Activated gamma-delta T cell treated with anti-CD3 and anti-CD28 coated beads, Interleukin-2, amount 50 U/mL, for 16 hours (primary cell): ENCODE measurements around the gene GAB2.

Experiments used
- DNase-seq: peaks from one replicate; pipeline ENCODE4 v3.0.0-alpha.2; 2020; ENCODE audit warnings: low read depth

GAB2 gene

GRCh38 chr11:78341841-78342240 is 75.8 kb downstream of the GAB2 start:
- no peak for DNase-seq

DNA sequence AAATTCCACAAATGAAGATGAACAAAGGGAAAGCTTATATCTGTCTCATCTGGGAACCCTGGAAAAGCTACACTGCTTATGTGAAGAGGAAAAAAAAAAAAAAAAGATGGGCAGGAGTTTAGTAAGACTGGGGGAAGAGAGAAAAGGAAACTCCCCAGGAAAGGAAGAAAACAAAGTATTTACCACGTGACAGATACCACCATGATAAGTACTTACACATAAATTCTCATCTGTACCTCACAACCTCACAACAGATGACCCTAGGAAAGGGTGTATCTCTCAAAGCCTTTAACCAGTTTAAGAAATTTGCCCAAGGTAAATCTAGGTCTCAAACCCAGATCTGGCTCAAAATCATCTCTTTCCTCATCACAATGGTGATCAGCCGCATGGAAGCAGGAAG is 77.1 kb downstream of the GAB2 start:
- no peak for DNase-seq

DNA sequence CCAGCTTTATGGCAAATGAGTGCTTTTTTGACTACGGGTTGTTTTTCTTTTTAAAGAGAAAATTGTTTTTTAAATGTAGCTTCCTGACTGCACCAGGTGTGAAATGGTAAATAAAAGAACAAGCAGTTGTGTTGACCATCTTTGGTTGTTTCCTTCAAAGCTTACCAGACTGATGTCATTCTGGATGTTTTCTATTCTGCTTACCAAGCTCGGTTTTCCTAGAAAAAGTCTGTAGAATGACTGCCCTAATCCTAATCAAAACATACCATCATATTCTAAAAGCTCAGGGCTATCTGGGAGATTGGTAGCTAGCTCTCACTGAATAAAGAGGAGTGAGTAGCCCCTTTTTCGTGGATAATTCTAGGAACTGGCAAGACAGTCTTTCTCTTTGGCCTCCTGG is 77.7 kb downstream of the GAB2 start:
- DNase-seq, result no peak

- DNase-seq, result no peak
These were observed 78.1 kb downstream of the GAB2 start for GRCh38 chr11:78339483-78339882.

GRCh38 chr11:78338702-78339101 is 78.9 kb downstream of the GAB2 start:
- no peak for DNase-seq

GRCh38 chr11:78338138-78338537 is 79.5 kb downstream of the GAB2 start:
- no peak for DNase-seq

DNA sequence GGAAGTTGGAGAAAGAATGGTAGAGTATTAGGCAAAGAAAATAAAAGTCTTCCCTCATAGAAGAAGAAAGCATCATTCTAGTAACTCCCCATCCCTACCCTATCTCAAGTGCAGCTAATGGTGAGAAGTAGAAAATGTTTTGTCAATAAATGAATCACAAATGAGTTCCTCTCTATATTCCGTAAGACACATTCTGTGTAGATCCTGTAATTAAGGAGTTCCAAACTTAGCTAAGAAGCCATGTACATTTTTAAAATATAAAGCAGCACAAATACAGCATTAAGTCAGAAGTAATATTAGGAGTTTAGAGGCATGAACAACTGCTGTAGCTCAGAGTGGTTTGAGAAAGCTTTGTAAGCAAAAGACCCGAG is 80.1 kb downstream of the GAB2 start:
- no peak for DNase-seq

DNA sequence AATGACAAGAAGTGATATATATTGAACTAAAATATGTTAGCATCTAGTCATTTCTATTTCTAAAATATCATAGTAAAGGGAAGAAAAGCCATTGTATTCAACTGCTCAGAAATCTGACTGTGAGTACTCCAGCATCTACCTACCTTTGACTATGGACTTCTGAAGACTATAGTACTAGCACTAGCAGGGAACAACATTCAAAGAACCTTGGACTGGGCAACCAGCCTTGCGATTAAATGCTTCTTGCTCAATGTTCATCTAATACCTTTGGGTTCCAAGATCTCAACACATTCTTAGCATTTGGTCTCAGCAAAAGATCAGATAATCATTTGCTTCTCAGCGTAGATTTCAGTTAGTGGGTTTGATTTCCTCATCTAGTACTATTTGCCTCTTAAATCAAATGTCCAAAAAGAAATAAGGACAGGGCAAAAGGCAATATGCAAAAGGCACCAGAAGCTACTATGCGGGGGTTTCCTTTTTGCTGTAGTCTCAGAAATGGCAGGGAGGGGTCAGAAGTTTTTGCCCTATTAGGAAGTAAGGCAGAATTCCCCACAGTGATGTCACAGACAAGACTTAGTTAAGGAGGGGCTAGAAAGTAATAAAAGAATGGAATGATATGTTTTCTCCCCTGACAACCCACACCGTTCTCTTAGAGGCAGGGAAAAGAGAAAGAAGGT is 80.6 kb downstream of the GAB2 start:
- DNase-seq, result no peak

GRCh38 chr11:78334109-78334508 is 83.5 kb downstream of the GAB2 start:
- DNase-seq, result no peak

DNA sequence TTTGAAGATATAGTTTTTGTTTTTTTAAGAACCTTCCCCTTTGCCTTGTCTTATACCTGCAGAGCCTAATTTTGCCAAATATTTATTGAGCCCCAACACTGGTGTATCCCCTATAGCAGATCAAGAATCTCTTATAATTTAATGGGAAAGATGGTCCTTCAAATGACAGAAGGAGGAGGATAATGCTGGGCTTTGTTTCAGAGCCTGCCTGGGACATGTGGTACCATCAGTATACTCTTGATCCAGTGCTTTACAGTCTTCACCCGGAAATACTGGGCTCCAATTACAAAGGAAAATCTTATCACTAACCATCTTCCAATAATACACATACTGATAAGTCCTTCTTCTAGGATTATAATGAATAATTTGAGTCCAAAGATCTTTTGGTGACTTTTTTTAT is 84.7 kb downstream of the GAB2 start:
- DNase-seq, result no peak

- no peak for DNase-seq
These were observed 85.3 kb downstream of the GAB2 start for GRCh38 chr11:78332174-78332866.

- DNase-seq, result no peak
These were observed 85.9 kb downstream of the GAB2 start for GRCh38 chr11:78331711-78332110.

- DNase-seq, result no peak
These were observed 87.3 kb downstream of the GAB2 start for GRCh38 chr11:78330361-78330760.

DNA sequence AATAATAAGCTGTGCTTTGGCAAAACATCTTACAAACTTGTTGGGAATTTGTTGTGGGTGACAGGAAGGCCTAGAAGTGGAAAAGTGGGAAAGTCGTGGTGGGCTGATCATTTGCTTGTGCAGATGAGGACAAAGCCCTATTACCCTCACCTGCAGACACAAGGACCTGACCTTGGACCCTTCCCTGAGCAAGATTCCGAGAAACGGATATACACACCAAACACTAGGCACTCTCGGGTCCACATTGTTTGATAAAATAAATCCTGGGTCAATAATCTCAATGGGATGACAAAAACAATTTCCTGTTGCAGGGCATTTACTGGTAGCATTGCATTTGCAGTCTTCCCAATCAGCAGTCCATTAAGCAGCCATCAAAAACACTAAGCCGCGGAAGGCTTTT is 89.7 kb downstream of the GAB2 start:
- no peak for DNase-seq

- DNase-seq, result no peak
These were observed 92.3 kb downstream of the GAB2 start for GRCh38 chr11:78325274-78325781.

GRCh38 chr11:78323363-78323762 is 94.3 kb downstream of the GAB2 start:
- no peak for DNase-seq

DNA sequence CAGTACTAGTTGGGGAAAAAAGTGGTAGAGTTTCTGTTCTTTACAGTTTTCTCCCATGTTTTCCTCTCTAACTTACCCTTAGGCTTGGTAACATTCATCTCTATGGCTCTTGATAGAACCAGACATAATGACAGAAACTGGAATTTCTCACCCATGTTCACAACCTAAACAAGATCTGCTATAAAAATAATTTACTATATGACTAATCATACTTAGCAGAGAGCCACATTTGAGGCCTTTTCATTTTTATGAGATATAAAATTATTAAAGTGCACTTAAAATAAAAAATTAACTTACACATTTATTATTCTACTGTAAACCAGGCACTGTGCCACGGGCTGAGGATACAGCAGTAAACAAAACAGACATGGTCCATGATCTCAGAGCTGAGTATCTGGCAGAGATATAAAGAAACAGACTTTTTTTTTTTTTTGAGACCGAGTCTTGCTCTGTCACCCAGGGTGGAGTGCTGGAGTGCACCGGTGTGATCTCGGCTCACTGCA is 98.1 kb downstream of the GAB2 start:
- no peak for DNase-seq

- DNase-seq, result no peak
These were observed 99.1 kb downstream of the GAB2 start for GRCh38 chr11:78318321-78319114.

- DNase-seq, result no peak
These were observed 101.9 kb downstream of the GAB2 start for GRCh38 chr11:78315724-78316123.

GRCh38 chr11:78314762-78315161 is 102.9 kb downstream of the GAB2 start:
- no peak for DNase-seq

GRCh38 chr11:78313898-78314297 is 103.7 kb downstream of the GAB2 start:
- no peak for DNase-seq

DNA sequence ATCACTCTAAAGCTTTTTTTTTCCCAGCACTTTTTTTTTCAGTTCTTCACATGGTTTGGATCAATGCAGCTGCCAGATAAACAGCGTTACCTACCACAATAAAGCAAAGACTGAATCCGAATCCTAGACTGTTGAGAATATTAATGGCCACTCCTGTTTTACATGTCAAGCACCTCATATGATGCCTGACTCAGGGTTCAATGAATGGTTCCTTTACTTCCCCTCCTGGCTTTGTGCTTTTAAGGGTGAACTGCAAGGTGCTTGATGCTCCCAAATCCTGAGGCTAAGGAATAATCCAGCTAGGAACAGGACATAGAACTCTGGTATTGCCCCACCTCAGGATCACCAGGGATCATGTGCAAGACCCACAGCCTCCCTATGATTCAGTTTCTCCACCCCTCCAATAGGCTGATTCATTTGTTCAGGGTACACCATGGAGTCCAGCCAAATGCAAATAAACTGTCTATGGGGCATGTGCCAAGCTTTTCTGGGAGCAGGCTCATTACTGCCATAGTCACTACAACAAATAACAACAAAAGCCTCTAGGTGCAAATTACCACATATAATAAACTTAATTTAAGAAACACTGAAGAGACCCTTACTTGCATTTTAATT is 104.3 kb downstream of the GAB2 start:
- DNase-seq, result no peak
